SU-DHL-6 (cell line): ENCODE results near the gene PDLIM4.

Experiments used
- EZH2phosphoT487 ChIP-seq: fragments of 200-600 bp; sonication (generic), shearing (Covaris generic); conservative IDR thresholded peaks from 2 replicates; pipeline ENCODE4 v1.6.1; 2018; ENCODE audit warnings: mild to moderate bottlenecking, antibody characterized with exemption, low read length, moderate library complexity, mixed read lengths
- TF ChIP-seq, protein P1 (sequence below): fragments of 200-600 bp; sonication (generic); IDR thresholded peaks from one replicate; pipeline ENCODE4 v1.5.1; 2017; ENCODE audit warnings: antibody characterized with exemption, mild to moderate bottlenecking, low read length, moderate library complexity; ENCODE audit not compliant: insufficient read depth, poor library complexity, severe bottlenecking

DNA sequence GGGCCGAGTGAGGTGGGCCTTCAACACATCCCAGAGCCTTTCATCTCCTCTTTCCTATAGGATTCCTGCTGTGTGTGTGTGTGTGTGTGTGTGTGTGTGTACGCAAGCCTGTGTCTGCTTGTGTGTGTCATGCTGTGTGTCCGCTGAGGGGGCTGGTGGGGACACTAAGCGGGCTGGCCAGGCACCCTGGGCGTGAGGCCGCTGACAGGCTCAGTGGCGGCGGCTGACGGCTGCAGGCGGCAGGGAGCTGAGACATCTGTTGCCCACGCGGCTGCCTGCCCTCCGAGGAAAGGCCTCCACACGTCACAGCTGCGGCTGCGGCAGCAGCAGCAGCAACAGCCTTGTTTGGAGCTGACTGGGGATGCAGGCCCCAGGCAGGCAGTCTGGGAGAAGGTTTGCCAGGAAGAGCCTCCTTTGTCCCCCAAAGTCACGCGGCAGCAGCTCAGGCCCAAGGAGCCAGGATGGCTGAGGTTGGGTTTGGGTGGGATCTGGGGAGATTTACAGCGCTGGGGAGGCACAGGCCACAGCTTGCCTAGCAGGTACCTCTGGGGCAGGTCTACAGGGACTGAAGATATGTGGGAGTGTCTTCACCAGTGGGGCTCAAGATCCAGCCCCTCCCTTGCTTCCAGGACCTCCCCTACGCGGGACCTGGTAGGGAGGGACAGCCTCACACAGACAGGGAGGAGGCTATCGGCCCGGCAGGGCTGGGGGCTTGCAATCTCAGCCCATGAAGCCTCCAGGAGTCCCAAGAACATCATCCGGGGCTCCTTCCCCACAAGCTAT lies 1.8 kb downstream of the PDLIM4 start:
- TF ChIP-seq, protein P1, sequence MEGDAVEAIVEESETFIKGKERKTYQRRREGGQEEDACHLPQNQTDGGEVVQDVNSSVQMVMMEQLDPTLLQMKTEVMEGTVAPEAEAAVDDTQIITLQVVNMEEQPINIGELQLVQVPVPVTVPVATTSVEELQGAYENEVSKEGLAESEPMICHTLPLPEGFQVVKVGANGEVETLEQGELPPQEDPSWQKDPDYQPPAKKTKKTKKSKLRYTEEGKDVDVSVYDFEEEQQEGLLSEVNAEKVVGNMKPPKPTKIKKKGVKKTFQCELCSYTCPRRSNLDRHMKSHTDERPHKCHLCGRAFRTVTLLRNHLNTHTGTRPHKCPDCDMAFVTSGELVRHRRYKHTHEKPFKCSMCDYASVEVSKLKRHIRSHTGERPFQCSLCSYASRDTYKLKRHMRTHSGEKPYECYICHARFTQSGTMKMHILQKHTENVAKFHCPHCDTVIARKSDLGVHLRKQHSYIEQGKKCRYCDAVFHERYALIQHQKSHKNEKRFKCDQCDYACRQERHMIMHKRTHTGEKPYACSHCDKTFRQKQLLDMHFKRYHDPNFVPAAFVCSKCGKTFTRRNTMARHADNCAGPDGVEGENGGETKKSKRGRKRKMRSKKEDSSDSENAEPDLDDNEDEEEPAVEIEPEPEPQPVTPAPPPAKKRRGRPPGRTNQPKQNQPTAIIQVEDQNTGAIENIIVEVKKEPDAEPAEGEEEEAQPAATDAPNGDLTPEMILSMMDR, result no peak
- TF ChIP-seq EZH2phosphoT487, result no peak
